ENCODE measurements around the gene HMSD.

The HMSD gene

DNA sequence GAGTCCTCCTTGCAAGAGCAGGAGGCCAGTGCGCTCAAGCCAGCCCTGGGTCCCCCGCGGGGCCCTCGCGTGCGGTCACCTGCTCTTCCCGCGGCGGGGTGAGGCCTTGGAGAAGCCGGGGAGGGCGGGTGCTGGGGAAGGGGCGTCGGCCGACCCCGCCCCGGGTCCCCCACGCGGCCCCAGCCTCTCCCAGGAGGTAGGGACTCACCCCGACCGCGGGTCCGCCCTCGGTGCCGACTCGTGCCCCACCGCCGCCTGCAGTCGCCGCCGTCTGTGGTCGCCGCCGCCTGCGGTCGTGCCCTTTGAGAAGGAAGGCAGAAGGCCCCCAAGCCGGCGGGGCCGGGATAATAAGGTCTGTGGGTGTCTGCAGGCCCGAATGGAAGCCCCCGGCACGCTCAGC lies 53.5 kb downstream of the HMSD start:
- H3K4me1 ChIP-seq (ENCODE audit: control insufficient read depth, insufficient read depth, low read length): no peaks in the 10 kb centered on the region
- H3K4me3 ChIP-seq (ENCODE audit: low read length): no peak overlapping the region
- no peaks in the 10 kb centered on the region for H3K36me3 ChIP-seq (ENCODE audit: control insufficient read depth, insufficient read depth, low read length)
- no peaks in the 10 kb centered on the region for H3K27me3 ChIP-seq (ENCODE audit: control insufficient read depth, insufficient read depth, low read length)
- no peak overlapping the region for H3K9ac ChIP-seq (ENCODE audit: low read length)
- H3K9me3 ChIP-seq (ENCODE audit: control insufficient read depth, low read length): no peaks in the 10 kb centered on the region

DNA sequence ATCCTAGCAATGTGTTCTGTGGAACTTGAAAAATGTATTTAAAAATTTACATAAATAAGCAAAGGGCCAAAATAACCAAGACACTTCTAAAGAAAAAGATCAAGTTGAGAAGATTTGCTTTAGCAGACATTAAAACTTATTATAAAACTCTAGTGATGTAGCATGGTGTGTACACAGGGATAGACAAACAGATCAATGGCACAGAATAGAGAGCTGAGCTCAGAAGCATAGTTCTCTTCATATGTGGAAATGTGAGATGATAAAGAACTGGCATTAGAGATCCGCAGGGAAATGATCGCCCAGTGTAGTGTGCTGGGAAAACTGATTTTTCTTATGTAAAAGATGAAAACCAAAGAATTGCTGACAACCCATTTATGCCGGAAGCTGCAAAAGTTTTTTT lies 60.2 kb downstream of the HMSD start:
- Histone ChIP-seq H3K36me3 (ENCODE audit: control insufficient read depth, insufficient read depth, low read length) (no peaks in the 10 kb centered on the region), H3K4me1 (ENCODE audit: control insufficient read depth, insufficient read depth, low read length) (no peaks in the 10 kb centered on the region), H3K27me3 (ENCODE audit: control insufficient read depth, insufficient read depth, low read length) (no peaks in the 10 kb centered on the region), H3K9ac (ENCODE audit: low read length) (no peak overlapping the region), H3K4me3 (ENCODE audit: low read length) (no peak overlapping the region), H3K9me3 (ENCODE audit: control insufficient read depth, low read length) (no peaks in the 10 kb centered on the region)
